NOMO-1 (cell line): ENCODE measurements around the gene DARS2.
"Not testable (repeated sequence)": the region's sequence is repeated elsewhere in the genome, so short reads cannot be mapped to it uniquely, and the experiment has no call there.

Source experiments
- DNase-seq, 2 experiments: peaks; one replicate each; lab custom pipeline; 2025; ENCODE audit not compliant: unreplicated experiment in 2 of 2; lab: John Stamatoyannopoulos, UW

DARS2 gene

GRCh38 chr1:173824315-173825081, at the start of gene DARS2, which contains the start of gene CENPL:
TSS of gene DARS2 (plus strand) at chr1:173824673. CDS start at chr1:173825230, 557 bp downstream.
TSS of gene CENPL (minus strand) at chr1:173824883. CDS start at chr1:173811299, 13,584 bp downstream.
- DNase-seq: peak; percentile 97 to 99

GRCh38 chr1:173775578-173776226, 48.8 kb upstream of the DARS2 start:
- no peak for DNase-seq

- DNase-seq: no peak
These were observed 44.5 kb upstream of the DARS2 start for GRCh38 chr1:173779936-173780335.

GRCh38 chr1:173784997-173785396, 39.5 kb upstream of the DARS2 start:
- DNase-seq: no peak

- DNase-seq: no peak
These were observed 34.6 kb upstream of the DARS2 start for GRCh38 chr1:173789841-173790240.

GRCh38 chr1:173798078-173798477, 26.4 kb upstream of the DARS2 start:
- DNase-seq: no peak

GRCh38 chr1:173799995-173800394, 24.5 kb upstream of the DARS2 start:
- DNase-seq: not testable (repeated sequence)

- no peak for DNase-seq
These were observed 21.5 kb upstream of the DARS2 start for GRCh38 chr1:173802961-173803360.

- not testable (repeated sequence) for DNase-seq
These were observed 10.8 kb upstream of the DARS2 start for GRCh38 chr1:173813654-173814053.

GRCh38 chr1:173818459-173818858, 6.0 kb upstream of the DARS2 start:
- no peak for DNase-seq

GRCh38 chr1:173821680-173822079, 2.8 kb upstream of the DARS2 start:
- DNase-seq: no peak

GRCh38 chr1:173823781-173824314, 625 bp upstream of the DARS2 start:
- DNase-seq: peak in 1 of 2 experiments; percentile 8

- no peak for DNase-seq
These were observed 3.1 kb downstream of the DARS2 start for GRCh38 chr1:173827611-173828010.

GRCh38 chr1:173832748-173833147, 8.3 kb downstream of the DARS2 start:
- DNase-seq: no peak

- no peak for DNase-seq
These were observed 27.6 kb downstream of the DARS2 start for GRCh38 chr1:173852105-173852504.

GRCh38 chr1:173853074-173853473, 28.6 kb downstream of the DARS2 start:
- DNase-seq: no peak

GRCh38 chr1:173856014-173856413, 31.5 kb downstream of the DARS2 start:
- no peak for DNase-seq

- DNase-seq: no peak
These were observed 32.4 kb downstream of the DARS2 start for GRCh38 chr1:173856903-173857302.

- DNase-seq: no peak
These were observed 33.0 kb downstream of the DARS2 start for GRCh38 chr1:173857363-173857917.

GRCh38 chr1:173859547-173859946, 35.1 kb downstream of the DARS2 start:
- DNase-seq: not testable (repeated sequence)

- no peak for DNase-seq
These were observed 35.6 kb downstream of the DARS2 start for GRCh38 chr1:173860065-173860464.
